GM12891 (cell line): ENCODE data around the gene PFKFB2.

ENCODE experiments used
- POLR2A ChIP-seq: IDR thresholded peaks from 2 replicates; pipeline ENCODE4 v1.6.1; 2011; ENCODE audit warnings: low read depth, low read length, control low read depth
- POLR2AphosphoS5 ChIP-seq: IDR thresholded peaks from 2 replicates; pipeline ENCODE4 v1.6.1; 2011; ENCODE audit warnings: low read depth, low read length, control low read depth

DNA sequence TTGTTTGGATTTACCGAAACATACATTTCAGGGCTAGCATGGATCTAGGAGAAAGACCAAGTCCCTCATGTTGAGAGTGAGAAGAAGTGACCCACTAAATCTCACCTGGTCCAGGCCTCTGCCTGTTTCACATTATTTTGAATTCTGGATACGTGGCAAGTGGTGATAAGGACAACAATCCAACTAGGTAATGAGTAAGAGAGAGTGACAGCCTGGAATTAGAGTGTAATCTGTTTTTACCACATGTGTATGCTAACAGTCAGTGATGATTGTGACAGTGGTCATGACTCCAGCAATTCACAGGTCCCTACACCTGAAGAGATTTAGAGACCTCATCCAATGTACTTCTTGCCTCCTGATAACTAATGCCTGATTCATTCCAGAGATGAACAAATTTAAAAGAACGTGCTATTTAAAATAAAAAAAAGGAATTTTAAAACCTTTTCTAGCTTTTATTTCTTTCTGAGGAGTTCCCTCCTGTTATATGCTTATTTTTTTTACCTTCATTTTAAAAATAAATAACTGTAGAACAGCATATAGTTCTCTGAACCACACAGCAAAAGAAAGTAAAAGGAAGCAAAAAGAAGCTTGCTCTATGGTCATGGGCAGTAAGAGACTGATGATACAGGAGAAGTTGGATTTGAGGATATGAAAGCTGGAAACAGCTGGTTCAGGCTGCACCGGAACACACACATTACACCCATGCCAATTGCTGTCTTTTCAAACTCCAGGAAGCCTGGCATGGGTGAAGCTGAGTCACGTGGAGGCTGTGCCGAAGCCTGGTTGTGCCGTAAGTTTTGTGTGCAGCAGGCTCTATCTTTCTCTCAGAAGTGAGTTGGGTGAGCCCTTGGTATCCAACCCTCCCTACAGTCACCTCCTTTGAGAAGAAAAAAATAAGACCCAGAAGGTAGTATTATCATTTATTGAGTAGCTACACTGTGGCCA is 35.2 kb upstream of the PFKFB2 start:
- TF ChIP-seq POLR2A: no peak
- TF ChIP-seq POLR2AphosphoS5: no peak
